ENCODE measurements around the gene ATG101.

ATG101 gene

DNA sequence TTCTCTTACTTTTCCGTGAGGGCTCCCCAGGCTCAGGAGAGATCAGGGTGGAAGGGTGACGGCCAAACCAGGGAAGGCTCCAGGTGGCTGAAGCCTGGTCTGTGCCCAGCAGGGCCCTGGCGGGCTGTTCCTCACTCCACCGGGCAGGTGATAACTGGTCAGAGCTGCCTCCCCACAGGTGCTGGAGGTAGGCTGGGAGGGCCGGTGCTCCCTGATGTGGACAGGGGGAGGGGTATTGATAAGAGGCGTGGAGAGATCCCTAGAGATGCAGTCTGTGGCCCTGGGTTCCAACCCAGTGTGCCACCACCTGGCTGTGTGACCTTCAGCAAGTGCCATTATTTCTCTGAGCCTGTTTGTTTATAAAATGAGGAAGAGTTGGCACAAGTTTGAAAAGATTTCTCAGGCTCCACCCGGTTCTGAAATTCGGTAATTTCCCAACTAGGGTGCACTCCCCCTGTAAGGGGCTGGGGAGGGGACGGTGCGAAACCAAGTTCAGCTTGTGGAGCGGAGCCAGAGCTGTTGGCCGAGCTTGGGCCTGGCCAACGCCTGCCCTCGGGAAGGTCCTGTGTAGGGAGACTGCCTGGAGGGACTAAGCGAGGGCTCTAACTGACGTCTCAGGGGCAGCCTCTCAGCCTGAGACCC is 19.5 kb upstream of the ATG101 start:
- no peak for TF ChIP-seq SIN3A (IDR thresholded peaks at IDR 0.05; ENCODE audit: borderline replicate concordance, insufficient read depth, low read length)

DNA sequence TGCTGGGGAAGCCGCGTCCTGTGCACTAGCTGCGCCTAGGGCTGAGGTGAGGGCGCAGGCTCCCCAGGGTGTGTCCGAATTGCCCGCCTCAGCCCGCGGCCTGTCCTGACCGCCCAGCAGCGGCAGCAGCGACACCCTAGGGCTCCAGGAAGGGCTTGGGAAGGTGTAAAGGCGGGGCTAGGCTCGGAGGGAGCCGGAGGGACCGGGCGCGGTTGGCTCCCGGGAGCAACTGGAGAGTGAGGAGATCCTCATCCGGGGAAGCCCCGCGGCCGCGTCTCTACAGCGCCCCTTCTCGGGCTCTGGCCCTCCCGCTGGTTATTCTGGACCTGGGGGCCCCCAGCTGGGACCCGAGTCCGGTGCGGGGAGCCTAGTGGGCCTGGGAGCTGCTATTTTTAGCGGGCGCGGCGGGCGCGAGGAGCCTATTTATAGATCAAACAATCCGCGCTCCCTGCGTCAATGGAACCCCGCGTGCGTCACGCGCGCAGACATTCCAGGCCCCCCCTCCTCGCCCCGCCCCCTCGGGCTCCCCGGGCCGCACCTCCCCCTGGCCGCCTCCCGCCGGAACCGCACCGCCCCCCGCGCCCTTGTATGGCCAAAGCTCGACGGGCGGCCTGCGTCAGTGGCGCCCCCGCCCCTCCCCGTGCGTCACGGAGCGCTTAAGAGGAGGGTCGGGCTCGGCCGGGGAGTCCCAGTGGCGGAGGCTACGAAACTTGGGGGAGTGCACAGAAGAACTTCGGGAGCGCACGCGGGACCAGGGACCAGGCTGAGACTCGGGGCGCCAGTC is 18.8 kb upstream of the ATG101 start, which contains the start of gene NR4A1:
Gene NR4A1 (plus strand): TSS at position 685 of the 784 bp plus-strand sequence. CDS start 2,887 bp downstream, outside the sequence.
- TF ChIP-seq FOXP2 (optimal IDR thresholded peaks at IDR 0.05; ENCODE audit: borderline replicate concordance, extremely low read depth, extremely low read length, insufficient read depth) (no peak), TAF1 (IDR thresholded peaks at IDR 0.05; ENCODE audit: borderline replicate concordance, insufficient read depth, low read length) (no peak), POLR2AphosphoS5 (IDR thresholded peaks at IDR 0.05; ENCODE audit: low read depth, low read length) (no peak), SIN3A (IDR thresholded peaks at IDR 0.05; ENCODE audit: borderline replicate concordance, insufficient read depth, low read length) (no peak)

DNA sequence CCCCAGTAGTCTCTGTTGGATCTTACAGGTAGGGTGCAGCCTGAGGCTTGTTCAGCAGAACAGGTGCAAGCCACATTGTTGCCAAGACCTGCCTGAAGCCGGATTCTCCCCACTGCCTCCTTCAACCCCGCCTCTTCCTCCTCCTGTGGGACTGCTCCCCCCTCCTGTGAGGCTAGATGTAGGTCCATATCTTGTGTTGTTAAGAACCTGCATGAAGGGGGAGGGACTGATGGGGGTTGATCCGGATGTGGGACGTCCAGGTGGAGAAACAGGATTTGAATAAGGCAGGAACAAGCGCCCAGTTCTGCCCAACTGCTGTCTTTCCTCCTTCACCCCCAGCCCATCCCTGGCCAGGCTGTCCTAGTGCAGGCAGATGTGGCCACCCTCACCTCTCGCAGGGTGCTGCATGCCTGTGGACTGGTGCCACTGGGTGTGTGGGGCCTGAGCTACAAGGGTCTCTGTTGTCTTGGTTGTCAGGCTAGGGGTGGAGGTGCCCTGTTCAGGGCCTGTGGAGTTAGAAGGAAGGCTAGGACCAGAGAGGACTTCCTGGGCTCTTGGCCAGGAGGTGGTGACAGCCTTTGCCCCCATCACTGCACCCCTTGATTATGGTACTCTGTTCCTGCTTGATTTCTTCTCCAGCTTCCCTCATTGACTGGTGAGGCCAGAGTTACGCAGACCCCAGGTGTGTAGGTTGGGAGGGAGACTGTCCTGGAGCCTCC is 17.2 kb upstream of the ATG101 start:
- TF ChIP-seq POLR2AphosphoS5 (IDR thresholded peaks at IDR 0.05; ENCODE audit: low read depth, low read length) (no peak), TAF1 (IDR thresholded peaks at IDR 0.05; ENCODE audit: borderline replicate concordance, insufficient read depth, low read length) (no peak), SIN3A (IDR thresholded peaks at IDR 0.05; ENCODE audit: borderline replicate concordance, insufficient read depth, low read length) (no peak), FOXP2 (optimal IDR thresholded peaks at IDR 0.05; ENCODE audit: borderline replicate concordance, extremely low read depth, extremely low read length, insufficient read depth) (no peak)
- TF ChIP-seq, protein P1, sequence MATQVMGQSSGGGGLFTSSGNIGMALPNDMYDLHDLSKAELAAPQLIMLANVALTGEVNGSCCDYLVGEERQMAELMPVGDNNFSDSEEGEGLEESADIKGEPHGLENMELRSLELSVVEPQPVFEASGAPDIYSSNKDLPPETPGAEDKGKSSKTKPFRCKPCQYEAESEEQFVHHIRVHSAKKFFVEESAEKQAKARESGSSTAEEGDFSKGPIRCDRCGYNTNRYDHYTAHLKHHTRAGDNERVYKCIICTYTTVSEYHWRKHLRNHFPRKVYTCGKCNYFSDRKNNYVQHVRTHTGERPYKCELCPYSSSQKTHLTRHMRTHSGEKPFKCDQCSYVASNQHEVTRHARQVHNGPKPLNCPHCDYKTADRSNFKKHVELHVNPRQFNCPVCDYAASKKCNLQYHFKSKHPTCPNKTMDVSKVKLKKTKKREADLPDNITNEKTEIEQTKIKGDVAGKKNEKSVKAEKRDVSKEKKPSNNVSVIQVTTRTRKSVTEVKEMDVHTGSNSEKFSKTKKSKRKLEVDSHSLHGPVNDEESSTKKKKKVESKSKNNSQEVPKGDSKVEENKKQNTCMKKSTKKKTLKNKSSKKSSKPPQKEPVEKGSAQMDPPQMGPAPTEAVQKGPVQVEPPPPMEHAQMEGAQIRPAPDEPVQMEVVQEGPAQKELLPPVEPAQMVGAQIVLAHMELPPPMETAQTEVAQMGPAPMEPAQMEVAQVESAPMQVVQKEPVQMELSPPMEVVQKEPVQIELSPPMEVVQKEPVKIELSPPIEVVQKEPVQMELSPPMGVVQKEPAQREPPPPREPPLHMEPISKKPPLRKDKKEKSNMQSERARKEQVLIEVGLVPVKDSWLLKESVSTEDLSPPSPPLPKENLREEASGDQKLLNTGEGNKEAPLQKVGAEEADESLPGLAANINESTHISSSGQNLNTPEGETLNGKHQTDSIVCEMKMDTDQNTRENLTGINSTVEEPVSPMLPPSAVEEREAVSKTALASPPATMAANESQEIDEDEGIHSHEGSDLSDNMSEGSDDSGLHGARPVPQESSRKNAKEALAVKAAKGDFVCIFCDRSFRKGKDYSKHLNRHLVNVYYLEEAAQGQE (IDR thresholded peaks at IDR 0.05; ENCODE audit: insufficient read depth in 1 of 2, low read depth in 2 of 2, low read length in 2 of 2), result no peak

DNA sequence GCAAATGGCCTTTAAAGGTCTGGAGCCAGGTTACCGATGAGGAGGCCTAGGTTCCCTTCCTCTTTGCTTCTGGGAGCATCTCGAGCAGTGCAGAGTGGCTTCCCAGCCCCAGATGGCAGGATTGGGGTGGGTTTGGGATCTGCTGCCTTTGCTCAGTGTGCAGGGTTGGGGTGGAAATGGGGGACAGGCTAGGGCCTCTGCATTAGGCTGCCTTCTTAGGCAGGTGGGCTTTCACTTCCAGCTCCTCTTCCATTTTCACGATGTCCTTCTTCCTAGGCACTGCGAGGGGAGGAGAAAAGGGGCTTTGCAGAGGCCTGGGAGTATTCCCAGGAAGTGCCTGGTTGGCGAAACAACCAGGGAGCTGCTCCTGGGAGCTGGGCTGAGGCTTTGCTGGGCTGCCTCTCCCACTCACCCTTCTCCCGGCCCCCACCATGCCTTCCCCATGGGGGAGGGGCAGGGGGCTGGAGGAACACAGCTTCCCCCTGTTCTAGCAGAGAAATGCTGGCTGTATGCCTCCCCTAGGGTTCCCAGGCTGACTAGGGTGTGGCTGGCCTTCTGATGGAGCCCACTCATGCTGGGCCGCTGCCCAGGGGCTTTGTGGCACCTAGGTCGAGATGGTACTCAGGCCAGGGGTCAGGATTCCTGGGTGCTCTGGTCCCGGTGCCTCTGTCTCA is 16.1 kb upstream of the ATG101 start:
- TF ChIP-seq SIN3A (IDR thresholded peaks at IDR 0.05; ENCODE audit: borderline replicate concordance, insufficient read depth, low read length) (no peak), POLR2AphosphoS5 (IDR thresholded peaks at IDR 0.05; ENCODE audit: low read depth, low read length) (no peak), FOXP2 (optimal IDR thresholded peaks at IDR 0.05; ENCODE audit: borderline replicate concordance, extremely low read depth, extremely low read length, insufficient read depth) (no peak), TAF1 (IDR thresholded peaks at IDR 0.05; ENCODE audit: borderline replicate concordance, insufficient read depth, low read length) (no peak)
- TF ChIP-seq, protein P1 (IDR thresholded peaks at IDR 0.05; ENCODE audit: insufficient read depth in 1 of 2, low read depth in 2 of 2, low read length in 2 of 2), result no peak

DNA sequence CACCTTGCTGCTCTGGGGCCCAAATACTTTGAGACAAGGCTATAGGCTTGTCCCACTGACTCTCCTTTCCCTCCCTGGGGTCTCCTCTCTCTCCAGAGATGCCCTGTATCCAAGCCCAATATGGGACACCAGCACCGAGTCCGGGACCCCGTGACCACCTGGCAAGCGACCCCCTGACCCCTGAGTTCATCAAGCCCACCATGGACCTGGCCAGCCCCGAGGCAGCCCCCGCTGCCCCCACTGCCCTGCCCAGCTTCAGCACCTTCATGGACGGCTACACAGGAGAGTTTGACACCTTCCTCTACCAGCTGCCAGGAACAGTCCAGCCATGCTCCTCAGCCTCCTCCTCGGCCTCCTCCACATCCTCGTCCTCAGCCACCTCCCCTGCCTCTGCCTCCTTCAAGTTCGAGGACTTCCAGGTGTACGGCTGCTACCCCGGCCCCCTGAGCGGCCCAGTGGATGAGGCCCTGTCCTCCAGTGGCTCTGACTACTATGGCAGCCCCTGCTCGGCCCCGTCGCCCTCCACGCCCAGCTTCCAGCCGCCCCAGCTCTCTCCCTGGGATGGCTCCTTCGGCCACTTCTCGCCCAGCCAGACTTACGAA is 15.4 kb upstream of the ATG101 start:
- no peak for TF ChIP-seq POLR2AphosphoS5 (IDR thresholded peaks at IDR 0.05; ENCODE audit: low read depth, low read length)
- TF ChIP-seq TAF1 (IDR thresholded peaks at IDR 0.05; ENCODE audit: borderline replicate concordance, insufficient read depth, low read length), result no peak
- TF ChIP-seq SIN3A (IDR thresholded peaks at IDR 0.05; ENCODE audit: borderline replicate concordance, insufficient read depth, low read length), result no peak
- no peak for TF ChIP-seq FOXP2 (optimal IDR thresholded peaks at IDR 0.05; ENCODE audit: borderline replicate concordance, extremely low read depth, extremely low read length, insufficient read depth)
